Osteoblast (primary cell): Measurements from ENCODE around the gene SPTBN2. TPM values are rescaled to one million over a fixed set of nuclear protein-coding genes. Genes with fewer than 3 reads are reported as not detected.

Experiments
- DNase-seq: peaks from one replicate; pipeline ENCODE4 v3.0.0; 2011; ENCODE audit warnings: low spot score, mixed read lengths; ENCODE audit not compliant: insufficient read length; ENCODE audit errors: missing footprints
- H2AFZ ChIP-seq: 2 replicates; pipeline ENCODE4 v1.6.0; 2011; ENCODE audit warnings: mild to moderate bottlenecking, low read length
- H3K27ac ChIP-seq: 2 replicates; pipeline ENCODE4 v1.5.1; 2011; ENCODE audit warnings: mild to moderate bottlenecking, low read depth, low read length, moderate library complexity
- H3K27me3 ChIP-seq: 2 replicates; pipeline ENCODE4 v1.6.0; 2012; ENCODE audit warnings: mild to moderate bottlenecking, control low read depth, inconsistent platforms, low read length, moderate library complexity; ENCODE audit not compliant: insufficient read depth
- H3K36me3 ChIP-seq: 2 replicates; pipeline ENCODE4 v1.5.1; 2011; ENCODE audit warnings: mild to moderate bottlenecking, low read length, control low read depth, moderate library complexity; ENCODE audit not compliant: insufficient read depth
- H3K4me1 ChIP-seq: 2 replicates; pipeline ENCODE4 v1.5.1; 2011; ENCODE audit warnings: mild to moderate bottlenecking, low read length, control low read depth, moderate library complexity; ENCODE audit not compliant: insufficient read depth
- H3K4me2 ChIP-seq: 2 replicates; pipeline ENCODE4 v1.6.0; 2011; ENCODE audit warnings: mild to moderate bottlenecking, low read length; ENCODE audit not compliant: insufficient read depth
- H3K4me3 ChIP-seq: fragments of 200-600 bp; sonication (generic); 3 replicates; pipeline ENCODE4 v1.5.1; 2012; ENCODE audit warnings: mild to moderate bottlenecking, low read length, inconsistent platforms; ENCODE audit not compliant: insufficient read depth
- H3K79me2 ChIP-seq: 2 replicates; pipeline ENCODE4 v1.6.0; 2012; ENCODE audit warnings: mild to moderate bottlenecking, low read length, control low read depth, inconsistent platforms; ENCODE audit not compliant: insufficient read depth
- H3K9me3 ChIP-seq: 2 replicates; pipeline ENCODE4 v1.5.1; 2011; ENCODE audit warnings: low read depth, low read length, control low read depth
- H4K20me1 ChIP-seq: 2 replicates; pipeline ENCODE4 v1.6.0; 2012; ENCODE audit warnings: mild to moderate bottlenecking, low read length, control low read depth; ENCODE audit not compliant: insufficient read depth
- CTCF ChIP-seq: IDR thresholded peaks from 2 replicates; pipeline ENCODE4 v1.5.1; 2011; ENCODE audit warnings: mild to moderate bottlenecking, low read depth, low read length, moderate library complexity; ENCODE audit errors: extremely low read depth
- total RNA-seq: library from RNA; depleted of rRNA; stranded (reverse); fragments of >200 nt; gene quantifications from 2 replicates; pipeline ENCODE4 v1.2.3, GENCODE V29; 2012

The SPTBN2 gene
- total RNA-seq, 1 donor, result 2.2 TPM

GRCh38 chr11:66743271-66743968 is 14.4 kb upstream of the SPTBN2 start:
- Histone ChIP-seq H3K79me2 (peaks cover 2% of the 10 kb centered on the region), H3K36me3 (no peaks in the 10 kb centered on the region), H2AFZ (no peak overlapping the region), H3K4me3 (peak overlapping the region; percentile 93), H3K4me2 (peak overlapping the region; percentile 87), H3K27me3 (no peaks in the 10 kb centered on the region), H3K9me3 (no peaks in the 10 kb centered on the region), H3K27ac (no peak overlapping the region), H3K4me1 (peaks cover 6% of the 10 kb centered on the region), H4K20me1 (no peaks in the 10 kb centered on the region)
- TF ChIP-seq CTCF, result no peak
- DNase-seq, result peak; percentile 74

- Histone ChIP-seq H3K27me3 (peaks cover 4% of the 10 kb centered on the region), H3K9me3 (no peaks in the 10 kb centered on the region), H3K4me2 (no peak overlapping the region), H2AFZ (no peak overlapping the region), H3K79me2 (peaks cover 2% of the 10 kb centered on the region), H4K20me1 (no peaks in the 10 kb centered on the region), H3K4me3 (no peak overlapping the region), H3K36me3 (no peaks in the 10 kb centered on the region), H3K27ac (no peak overlapping the region), H3K4me1 (peaks cover 6% of the 10 kb centered on the region)
- DNase-seq, result no peak
- TF ChIP-seq CTCF, result no peak
Observed at GRCh38 chr11:66741153-66741552, 12.1 kb upstream of the SPTBN2 start.

DNA sequence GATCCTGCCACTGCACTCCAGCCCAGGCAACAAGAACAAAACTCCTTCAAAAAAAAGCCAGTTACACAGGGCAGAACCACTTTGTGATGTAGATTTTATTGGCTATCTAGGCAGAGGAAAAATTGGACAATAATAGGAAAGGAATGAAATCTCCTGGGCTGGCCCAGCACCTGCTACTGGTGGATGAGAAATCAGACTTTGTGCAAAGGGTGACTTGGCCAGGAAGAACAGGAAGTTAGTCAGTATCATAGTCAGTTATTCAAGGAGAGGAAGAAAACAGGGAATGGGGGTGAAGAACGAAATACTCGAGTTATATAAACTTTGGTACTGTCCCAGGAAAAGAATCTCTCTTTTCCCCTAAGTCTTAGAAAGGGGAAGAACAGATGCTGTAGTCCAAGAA is 11.0 kb upstream of the SPTBN2 start:
- no peaks in the 10 kb centered on the region for H4K20me1 ChIP-seq
- H3K4me2 ChIP-seq, result peak overlapping the region; percentile 38
- H3K27ac ChIP-seq, result no peak overlapping the region
- H3K4me3 ChIP-seq, result no peak overlapping the region
- no peaks in the 10 kb centered on the region for H3K79me2 ChIP-seq
- H3K4me1 ChIP-seq, result peaks cover 6% of the 10 kb centered on the region
- no peak overlapping the region for H2AFZ ChIP-seq
- H3K36me3 ChIP-seq, result no peaks in the 10 kb centered on the region
- DNase-seq, result peak; percentile 91
- H3K9me3 ChIP-seq, result no peaks in the 10 kb centered on the region
- TF ChIP-seq CTCF, result no peak
- H3K27me3 ChIP-seq, result peaks cover 4% of the 10 kb centered on the region

- Histone ChIP-seq H2AFZ (no peak overlapping the region), H3K4me3 (no peak overlapping the region), H3K36me3 (no peaks in the 10 kb centered on the region), H3K27me3 (peaks cover 37% of the 10 kb centered on the region), H3K9me3 (no peaks in the 10 kb centered on the region), H3K4me1 (no peaks in the 10 kb centered on the region), H4K20me1 (no peaks in the 10 kb centered on the region), H3K27ac (no peak overlapping the region), H3K79me2 (no peaks in the 10 kb centered on the region), H3K4me2 (no peak overlapping the region)
- no peak for DNase-seq
- TF ChIP-seq CTCF, result no peak
Observed at GRCh38 chr11:66734215-66734614, 5.2 kb upstream of the SPTBN2 start.
